ENCODE measurements around the gene AUTS2.

DNA sequence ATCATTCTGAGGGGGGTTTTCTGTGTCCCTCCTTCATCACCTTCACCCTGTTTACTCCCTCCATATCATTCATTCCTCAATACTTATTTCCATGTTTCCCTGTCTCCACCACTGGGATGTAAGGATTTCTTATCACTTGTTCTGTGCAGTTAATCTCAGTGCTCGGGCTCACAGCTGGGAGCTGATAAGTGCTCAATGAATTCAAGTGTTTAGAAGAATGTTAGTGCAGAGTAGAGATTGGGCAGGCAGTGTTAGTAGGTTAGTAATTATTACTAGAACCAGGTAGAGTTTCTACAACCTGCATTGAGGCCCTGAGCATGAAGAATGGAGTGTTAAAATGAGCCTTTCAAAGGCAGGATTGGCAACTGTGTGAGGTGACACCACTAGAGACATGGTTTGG is 458.1 kb downstream of the AUTS2 start:
- no peak for TF ChIP-seq CTCF (conservative IDR thresholded peaks at IDR 0.05; ENCODE audit: low read length)
- no peak for TF ChIP-seq EZH2phosphoT487 (IDR thresholded peaks at IDR 0.05; ENCODE audit: borderline replicate concordance)
